ENCODE measurements around the gene LIN9. TPM values are rescaled to one million over a fixed set of nuclear protein-coding genes. Genes with fewer than 3 reads are reported as not detected.

LIN9 gene
- total RNA-seq, 2 experiments from 2014 or later = 1.3 to 1.5 TPM

DNA sequence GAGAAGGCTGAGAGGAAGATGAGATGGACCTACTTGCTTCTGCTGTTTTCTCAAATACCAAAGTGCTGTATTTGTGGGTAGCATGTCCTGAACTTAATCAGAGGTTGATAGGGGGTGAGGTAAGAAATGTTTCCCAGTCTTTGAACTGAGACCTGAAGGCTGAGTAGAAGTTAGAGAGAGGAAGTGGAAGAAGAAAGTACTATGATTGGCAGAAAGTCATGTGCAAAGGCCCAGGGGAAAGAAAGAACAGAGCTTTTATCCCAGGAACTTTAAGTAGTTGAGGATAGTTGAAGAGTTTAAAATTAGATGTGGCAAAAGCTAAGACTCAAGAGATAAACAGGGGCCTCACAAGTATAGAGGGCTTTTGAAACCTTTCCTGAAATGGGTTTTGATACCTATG, 15.5 kb upstream of the LIN9 start:
- H3K4me1 ChIP-seq (ENCODE audit: insufficient read depth, low read length) = no peaks in the 10 kb centered on the region
- Mint-ChIP-seq H3K9me3 (no peaks in the 10 kb centered on the region), H3K36me3 (ENCODE audit: low read depth) (no peaks in the 10 kb centered on the region), H3K27ac (no peak overlapping the region), H3K4me1 (ENCODE audit: low read depth) (no peaks in the 10 kb centered on the region), H3K27me3 (peaks cover 17% of the 10 kb centered on the region), H3K4me3 (no peak overlapping the region)
- intact Hi-C loops (cut with DNase I, micrococcal nuclease) = no loop called here
- CTCF ChIA-PET = interaction anchor here (1.2 kb wide), 1 partner anchor 9 kb away, joined by 3 read pairs; no protein-coding TSS in a partner anchor
- H3K27me3 ChIP-seq (ENCODE audit: control insufficient read depth in 1 of 2, insufficient read depth in 2 of 2, low read length in 2 of 2) = no peaks in the 10 kb centered on the region
- H3K27ac ChIP-seq (ENCODE audit: low read depth in 1 of 2, low read length in 2 of 2) = no peak overlapping the region
- no peak overlapping the region for H3K4me3 ChIP-seq (ENCODE audit: low read length)
- POLR2A ChIA-PET = no interaction called here
- H3K36me3 ChIP-seq (ENCODE audit: insufficient read depth, low read length) = no peaks in the 10 kb centered on the region
- no peak for DNase-seq
- no peak for TF ChIP-seq CTCF (IDR thresholded peaks at IDR 0.05)
- no peaks in the 10 kb centered on the region for H3K9me3 ChIP-seq (ENCODE audit: control insufficient read depth in 1 of 2, insufficient read depth in 1 of 2, low read length in 2 of 2)
- no peak for ATAC-seq (ENCODE audit: poor library complexity)

GRCh38 chr1:226322986-226323385, 14.0 kb upstream of the LIN9 start:
- no peak overlapping the region for H3K4me3 ChIP-seq (ENCODE audit: low read length)
- POLR2A ChIA-PET = no interaction called here
- TF ChIP-seq CTCF (IDR thresholded peaks at IDR 0.05) = no peak
- Mint-ChIP-seq H3K4me1 (ENCODE audit: low read depth) (no peaks in the 10 kb centered on the region), H3K36me3 (ENCODE audit: low read depth) (no peaks in the 10 kb centered on the region), H3K27me3 (peaks cover 22% of the 10 kb centered on the region), H3K4me3 (no peak overlapping the region), H3K27ac (no peak overlapping the region), H3K9me3 (no peaks in the 10 kb centered on the region)
- CTCF ChIA-PET = interaction anchor here (1.2 kb wide), 1 partner anchor 10 kb away, joined by 4 read pairs; no protein-coding TSS in a partner anchor
- no peaks in the 10 kb centered on the region for H3K4me1 ChIP-seq (ENCODE audit: insufficient read depth, low read length)
- no peak for ATAC-seq (ENCODE audit: poor library complexity)
- no peaks in the 10 kb centered on the region for H3K36me3 ChIP-seq (ENCODE audit: insufficient read depth, low read length)
- H3K9me3 ChIP-seq (ENCODE audit: control insufficient read depth in 1 of 2, insufficient read depth in 1 of 2, low read length in 2 of 2) = no peaks in the 10 kb centered on the region
- H3K27ac ChIP-seq (ENCODE audit: low read depth in 1 of 2, low read length in 2 of 2) = no peak overlapping the region
- intact Hi-C loops (cut with DNase I, micrococcal nuclease) = no loop called here
- H3K27me3 ChIP-seq (ENCODE audit: control insufficient read depth in 1 of 2, insufficient read depth in 2 of 2, low read length in 2 of 2) = no peaks in the 10 kb centered on the region
- no peak for DNase-seq

DNA sequence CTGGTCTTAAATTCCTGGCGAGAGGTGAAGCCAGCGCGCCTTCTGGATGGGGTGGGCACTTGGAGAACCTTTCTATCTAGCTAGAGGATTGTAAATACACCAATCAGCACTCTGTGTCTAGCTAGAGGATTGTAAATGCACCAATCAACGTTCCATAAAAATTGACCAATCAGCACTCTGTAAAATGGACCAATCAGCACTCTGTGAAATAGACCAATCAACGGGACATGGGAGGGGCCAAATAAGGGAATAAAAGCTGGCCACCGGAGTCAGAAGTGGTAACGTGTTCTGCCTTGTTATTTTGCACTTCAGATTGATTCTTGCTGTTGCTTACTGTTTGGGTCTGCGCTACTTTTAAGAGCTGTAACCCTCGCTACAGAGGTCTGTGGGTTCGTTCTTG, 12.0 kb upstream of the LIN9 start:
- no peak overlapping the region for H3K4me3 ChIP-seq (ENCODE audit: low read length)
- Mint-ChIP-seq H3K4me3 (no peak overlapping the region), H3K9me3 (no peaks in the 10 kb centered on the region), H3K4me1 (ENCODE audit: low read depth) (no peaks in the 10 kb centered on the region), H3K36me3 (ENCODE audit: low read depth) (no peaks in the 10 kb centered on the region), H3K27ac (no peak overlapping the region), H3K27me3 (peaks cover 28% of the 10 kb centered on the region)
- no peak overlapping the region for H3K27ac ChIP-seq (ENCODE audit: low read depth in 1 of 2, low read length in 2 of 2)
- no peak for ATAC-seq (ENCODE audit: poor library complexity)
- CTCF ChIA-PET = no interaction called here
- H3K4me1 ChIP-seq (ENCODE audit: insufficient read depth, low read length) = no peaks in the 10 kb centered on the region
- no peak for DNase-seq
- intact Hi-C loops (cut with DNase I, micrococcal nuclease) = no loop called here
- POLR2A ChIA-PET = no interaction called here
- TF ChIP-seq CTCF (IDR thresholded peaks at IDR 0.05) = no peak
- no peaks in the 10 kb centered on the region for H3K9me3 ChIP-seq (ENCODE audit: control insufficient read depth in 1 of 2, insufficient read depth in 1 of 2, low read length in 2 of 2)
- H3K27me3 ChIP-seq (ENCODE audit: control insufficient read depth in 1 of 2, insufficient read depth in 2 of 2, low read length in 2 of 2) = no peaks in the 10 kb centered on the region
- H3K36me3 ChIP-seq (ENCODE audit: insufficient read depth, low read length) = no peaks in the 10 kb centered on the region

All from CD4-positive, alpha-beta T cell (primary cell).